Neuronal stem cell (in vitro differentiated cells): ENCODE data around the gene FBXW5.

Source experiments
- DNase-seq: peaks from one replicate; pipeline ENCODE4 v3.0.0-alpha.2; 2013; ENCODE audit warnings: low spot score
- H2AFZ ChIP-seq: one replicate; pipeline ENCODE4 v1.6.1; 2013; ENCODE audit warnings: mild to moderate bottlenecking, low read length, inconsistent platforms
- H2AK5ac ChIP-seq: 2 replicates; pipeline ENCODE4 v1.6.1; 2013; ENCODE audit warnings: low read depth, mild to moderate bottlenecking, inconsistent platforms, low read length, moderate library complexity, mixed read lengths
- H2BK120ac ChIP-seq: 2 replicates; pipeline ENCODE4 v1.6.1; 2013; ENCODE audit warnings: low read depth, mild to moderate bottlenecking, inconsistent platforms, low read length, moderate library complexity, mixed read lengths
- H2BK12ac ChIP-seq: one replicate; pipeline ENCODE4 v1.6.1; 2013; ENCODE audit warnings: low read length, inconsistent platforms
- H2BK15ac ChIP-seq: 2 replicates; pipeline ENCODE4 v1.6.1; 2013; ENCODE audit warnings: mild to moderate bottlenecking, low read length, inconsistent platforms, mixed read lengths
- H2BK5ac ChIP-seq: one replicate; pipeline ENCODE4 v1.6.1; 2013; ENCODE audit warnings: inconsistent platforms, mild to moderate bottlenecking, low read length, moderate library complexity
- H3K14ac ChIP-seq: one replicate; pipeline ENCODE4 v1.6.1; 2013; ENCODE audit warnings: low read length, inconsistent platforms
- H3K18ac ChIP-seq: 2 replicates; pipeline ENCODE4 v1.6.1; 2013; ENCODE audit warnings: low read length, inconsistent platforms
- H3K23ac ChIP-seq: 2 replicates; pipeline ENCODE4 v1.6.1; 2013; ENCODE audit warnings: low read depth, mild to moderate bottlenecking, mixed read lengths, low read length, inconsistent platforms; ENCODE audit not compliant: poor library complexity
- H3K27ac ChIP-seq: replicated peaks from 3 replicates; pipeline ENCODE4 v1.5.1; 2013; ENCODE audit warnings: low read length, inconsistent platforms
- H3K27me3 ChIP-seq, 3 experiments: 2 replicates each; pipeline ENCODE4 v1.6.1; 2013; ENCODE audit warnings: low read length in 3 of 3, mild to moderate bottlenecking in 2 of 3, inconsistent platforms in 1 of 3, low read depth in 1 of 3, mixed read lengths in 1 of 3, moderate library complexity in 1 of 3; ENCODE audit not compliant: control insufficient read depth in 3 of 3, insufficient read depth in 3 of 3
- H3K36me3 ChIP-seq, 2 donors: replicated peaks in 1 of 2; 2 replicates each; pipeline ENCODE4 v1.6.1; 2013; ENCODE audit warnings: low read length in 2 of 2; ENCODE audit not compliant: control insufficient read depth in 2 of 2, insufficient read depth in 2 of 2
- H3K4ac ChIP-seq: 2 replicates; pipeline ENCODE4 v1.6.1; 2013; ENCODE audit warnings: inconsistent platforms, mild to moderate bottlenecking, low read length, moderate library complexity
- H3K4me1 ChIP-seq, 2 donors: 1 replicate in 1 of 2; 2 replicates in 1 of 2; pipeline ENCODE4 v1.6.1; 2013; ENCODE audit warnings: low read length in 2 of 2, low read depth in 1 of 2; ENCODE audit not compliant: control insufficient read depth in 2 of 2, insufficient read depth in 1 of 2
- H3K4me2 ChIP-seq: one replicate; pipeline ENCODE4 v1.6.1; 2013; ENCODE audit warnings: mild to moderate bottlenecking, low read length, inconsistent platforms; ENCODE audit not compliant: insufficient read depth, poor library complexity, severe bottlenecking
- H3K4me3 ChIP-seq, 2 donors: 2 replicates each; pipeline ENCODE4 v1.5.1; 2013; ENCODE audit warnings: low read length in 2 of 2, mild to moderate bottlenecking in 2 of 2, inconsistent platforms in 1 of 2, moderate library complexity in 1 of 2
- H3K79me1 ChIP-seq: one replicate; pipeline ENCODE4 v1.6.1; 2013; ENCODE audit warnings: low read depth, mild to moderate bottlenecking, inconsistent platforms, low read length, moderate library complexity
- H3K9ac ChIP-seq: one replicate; pipeline ENCODE4 v1.6.1; 2013; ENCODE audit warnings: mild to moderate bottlenecking, low read depth, low read length, inconsistent platforms; ENCODE audit not compliant: poor library complexity
- H3K9me3 ChIP-seq, 2 donors: replicated peaks in 1 of 2; 2 replicates each; pipeline versions ENCODE3 to v1.6.1; 2013; ENCODE audit warnings: low read length in 2 of 2, mild to moderate bottlenecking in 2 of 2, inconsistent platforms in 1 of 2, low read depth in 1 of 2, mixed read lengths in 1 of 2, moderate library complexity in 1 of 2; ENCODE audit not compliant: control insufficient read depth in 2 of 2, insufficient read depth in 1 of 2
- H4K8ac ChIP-seq: one replicate; pipeline ENCODE4 v1.6.1; 2013; ENCODE audit warnings: low read depth, mild to moderate bottlenecking, inconsistent platforms, low read length, moderate library complexity
- H4K91ac ChIP-seq: one replicate; pipeline ENCODE4 v1.6.1; 2013; ENCODE audit warnings: low read length, low read depth, mild to moderate bottlenecking, inconsistent platforms; ENCODE audit not compliant: poor library complexity
- WGBS, 2 donors: extraction: QIAGEN DNeasy Blood & Tissue Kit; methylation state at CpG; one replicate each; pipeline ENCODE4 v1.1.7; 2013; ENCODE audit warnings: missing lambda C conversion rate in 2 of 2, mixed read lengths in 1 of 2; ENCODE audit not compliant: insufficient read length in 2 of 2, insufficient replicate concordance in 1 of 2; ENCODE audit errors: extremely low coverage in 2 of 2; 5-methylcytosine and 5-hydroxymethylcytosine counted together

FBXW5 gene

GRCh38 chr9:136960212-136960937, 15.8 kb upstream of the FBXW5 start:
- Histone ChIP-seq H3K23ac (peak overlapping the region; percentile 73), H2BK5ac (peak overlapping the region; percentile 94), H3K4me3 (no peak overlapping the region), H3K9ac (peak overlapping the region; percentile 60), H3K9me3 (peaks cover 0 to 1% of the 10 kb centered on the region in 2 donors), H2AK5ac (peak overlapping the region; percentile 98), H2BK120ac (peak overlapping the region; percentile 47), H3K79me1 (peaks cover 3% of the 10 kb centered on the region), H3K14ac (peak overlapping the region; percentile 94), H3K18ac (peak overlapping the region; percentile 95), H4K8ac (no peak overlapping the region), H3K4me2 (no peak overlapping the region), H3K4ac (no peak overlapping the region), H2BK15ac (peak overlapping the region; percentile 98), H4K91ac (no peak overlapping the region), H2AFZ (no peak overlapping the region), H3K4me1 (peaks cover 4 to 9% of the 10 kb centered on the region in 2 donors), H3K27me3 (peaks cover 0 to 21% (median 0%) of the 10 kb centered on the region in 3 experiments), H2BK12ac (peak overlapping the region; percentile 16), H3K27ac (no peak overlapping the region), H3K36me3 (no peaks in the 10 kb centered on the region)
- no peak for DNase-seq
- no CpG with 5 or more reads among the region's 19 CpGs for WGBS, 2 donors

GRCh38 chr9:136958898-136959850, 14.6 kb upstream of the FBXW5 start:
- no peaks in the 10 kb centered on the region for H3K36me3 ChIP-seq
- DNase-seq = no peak
- peaks cover 4 to 6% of the 10 kb centered on the region in 2 donors for H3K4me1 ChIP-seq
- no CpG with 5 or more reads among the region's 28 CpGs for WGBS, 2 donors
- H3K79me1 ChIP-seq = peaks cover 3% of the 10 kb centered on the region
- peak overlapping the region; percentile 98 for H2BK15ac ChIP-seq
- peak overlapping the region; percentile 94 for H2BK5ac ChIP-seq
- H3K27me3 ChIP-seq = peaks cover 0 to 23% (median 0%) of the 10 kb centered on the region in 3 experiments
- H3K14ac ChIP-seq = no peak overlapping the region
- H2AK5ac ChIP-seq = peak overlapping the region; percentile 98
- H3K4me2 ChIP-seq = no peak overlapping the region
- no peak overlapping the region for H4K8ac ChIP-seq
- H3K18ac ChIP-seq = peak overlapping the region; percentile 85
- peak overlapping the region; percentile 24 for H3K9ac ChIP-seq
- peak overlapping the region; percentile 47 for H2BK120ac ChIP-seq
- peaks cover 0 to 1% of the 10 kb centered on the region in 2 donors for H3K9me3 ChIP-seq
- H3K23ac ChIP-seq = peak overlapping the region; percentile 80
- H2AFZ ChIP-seq = no peak overlapping the region
- no peak overlapping the region for H4K91ac ChIP-seq
- H3K4ac ChIP-seq = no peak overlapping the region
- H3K4me3 ChIP-seq = no peak overlapping the region
- H2BK12ac ChIP-seq = peak overlapping the region; percentile 98
- no peak overlapping the region for H3K27ac ChIP-seq

- DNase-seq = no peak
- Histone ChIP-seq H2AK5ac (peak overlapping the region; percentile 98), H3K79me1 (peaks cover 3% of the 10 kb centered on the region), H3K4me2 (no peak overlapping the region), H2BK15ac (no peak overlapping the region), H2BK5ac (no peak overlapping the region), H4K91ac (no peak overlapping the region), H2BK12ac (no peak overlapping the region), H3K23ac (peak overlapping the region; percentile 43), H4K8ac (no peak overlapping the region), H2AFZ (no peak overlapping the region), H3K4ac (no peak overlapping the region), H3K18ac (peak overlapping the region; percentile 71), H3K27me3 (peaks cover 0 to 28% (median 0%) of the 10 kb centered on the region in 3 experiments), H3K4me1 (peaks cover 2 to 4% of the 10 kb centered on the region in 2 donors), H3K27ac (no peak overlapping the region), H3K4me3 (no peak overlapping the region), H3K9ac (no peak overlapping the region), H3K14ac (peak overlapping the region; percentile 47), H3K9me3 (peaks cover 0 to 1% of the 10 kb centered on the region in 2 donors), H2BK120ac (no peak overlapping the region), H3K36me3 (no peaks in the 10 kb centered on the region)
- no CpG with 5 or more reads among the region's 7 CpGs for WGBS, 2 donors
Observed at GRCh38 chr9:136958473-136958872, 13.9 kb upstream of the FBXW5 start.
